ENCODE measurements around the gene RFX6.

DNA sequence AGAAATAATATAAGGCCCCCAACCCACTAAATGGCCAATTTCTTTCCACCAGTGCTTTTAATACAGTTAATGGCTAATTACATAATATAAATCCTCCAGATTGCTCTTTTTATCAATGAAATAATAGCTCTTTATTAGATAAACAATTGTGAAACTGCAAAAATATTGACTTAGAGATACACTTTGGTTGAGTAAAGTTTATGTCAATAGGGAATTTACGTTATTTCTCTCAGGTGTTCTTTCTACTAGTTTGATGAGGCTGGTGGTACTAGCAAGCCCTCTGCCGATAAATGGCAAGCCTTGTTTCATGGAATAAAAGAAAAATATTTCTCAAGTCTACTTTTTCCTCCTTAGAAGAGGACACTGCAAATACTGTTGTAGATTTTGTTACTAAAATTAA, 18.9 kb downstream of the RFX6 start:
- TF ChIP-seq EZH2 (IDR thresholded peaks at IDR 0.05; ENCODE audit: low read length, unreplicated experiment) = no peak
- TF ChIP-seq, protein P1, sequence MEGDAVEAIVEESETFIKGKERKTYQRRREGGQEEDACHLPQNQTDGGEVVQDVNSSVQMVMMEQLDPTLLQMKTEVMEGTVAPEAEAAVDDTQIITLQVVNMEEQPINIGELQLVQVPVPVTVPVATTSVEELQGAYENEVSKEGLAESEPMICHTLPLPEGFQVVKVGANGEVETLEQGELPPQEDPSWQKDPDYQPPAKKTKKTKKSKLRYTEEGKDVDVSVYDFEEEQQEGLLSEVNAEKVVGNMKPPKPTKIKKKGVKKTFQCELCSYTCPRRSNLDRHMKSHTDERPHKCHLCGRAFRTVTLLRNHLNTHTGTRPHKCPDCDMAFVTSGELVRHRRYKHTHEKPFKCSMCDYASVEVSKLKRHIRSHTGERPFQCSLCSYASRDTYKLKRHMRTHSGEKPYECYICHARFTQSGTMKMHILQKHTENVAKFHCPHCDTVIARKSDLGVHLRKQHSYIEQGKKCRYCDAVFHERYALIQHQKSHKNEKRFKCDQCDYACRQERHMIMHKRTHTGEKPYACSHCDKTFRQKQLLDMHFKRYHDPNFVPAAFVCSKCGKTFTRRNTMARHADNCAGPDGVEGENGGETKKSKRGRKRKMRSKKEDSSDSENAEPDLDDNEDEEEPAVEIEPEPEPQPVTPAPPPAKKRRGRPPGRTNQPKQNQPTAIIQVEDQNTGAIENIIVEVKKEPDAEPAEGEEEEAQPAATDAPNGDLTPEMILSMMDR (conservative IDR thresholded peaks at IDR 0.05; ENCODE audit: low read depth, low read length) = no peak
